GM13976 (cell line): Measurements from ENCODE around the gene PTPMT1.

Experiments used
- DNase-seq: peaks from one replicate; pipeline ENCODE4 v3.0.0; 2012; ENCODE audit warnings: low spot score
- CTCF ChIP-seq: IDR thresholded peaks from 2 replicates; pipeline ENCODE4 v1.5.1; 2012; ENCODE audit warnings: borderline replicate concordance, mild to moderate bottlenecking; ENCODE audit not compliant: insufficient read depth; ENCODE audit errors: extremely low read depth, missing control alignments, control extremely low read depth
- in situ Hi-C: fragments of 300-500 bp; cut with MboI; formaldehyde crosslinking; loops from one replicate; pipeline ENCODE4 v1.12.0; 2022; ENCODE audit warnings: low sequenced_read_pairs, mixed read lengths, inconsistent platforms; ENCODE audit not compliant: unreplicated experiment

PTPMT1 gene

GRCh38 chr11:47565340-47566148 is at the start of gene PTPMT1:
TSS of gene PTPMT1 (plus strand) at chr11:47565599. CDS start at chr11:47565623, 24 bp downstream.
- in situ Hi-C loops = no loop called here
- peak; percentile 91 for DNase-seq
- TF ChIP-seq CTCF = no peak

- no peak for DNase-seq
- no peak for TF ChIP-seq CTCF
- in situ Hi-C loops = no loop called here
Observed at GRCh38 chr11:47516155-47516554, 49.2 kb upstream of the PTPMT1 start.

- TF ChIP-seq CTCF = no peak
- no peak for DNase-seq
- in situ Hi-C loops = no loop called here
Observed at GRCh38 chr11:47516984-47517853, 48.2 kb upstream of the PTPMT1 start.

- DNase-seq = no peak
- no peak for TF ChIP-seq CTCF
- in situ Hi-C loops = no loop called here
Observed at GRCh38 chr11:47518212-47518964, 47.0 kb upstream of the PTPMT1 start.

GRCh38 chr11:47523490-47524225 is 41.7 kb upstream of the PTPMT1 start:
- TF ChIP-seq CTCF = no peak
- peak; percentile 54 for DNase-seq
- in situ Hi-C loops = no loop called here
